Suprapubic skin (tissue), 4 donors: ENCODE measurements around the gene TENT4B.

Experiments used
- POLR2A ChIP-seq, 2 donors: fragments of 450-650 bp; IDR thresholded peaks; one replicate each; pipeline ENCODE4 v1.6.1; 2017; ENCODE audit warnings: antibody characterized with exemption in 2 of 2, mild to moderate bottlenecking in 2 of 2, moderate library complexity in 2 of 2
- POLR2AphosphoS5 ChIP-seq, 3 donors: sonication (generic); formaldehyde crosslinking; IDR thresholded peaks; one replicate each; pipeline ENCODE4 v1.6.1; 2017; ENCODE audit warnings: antibody characterized with exemption in 3 of 3

DNA sequence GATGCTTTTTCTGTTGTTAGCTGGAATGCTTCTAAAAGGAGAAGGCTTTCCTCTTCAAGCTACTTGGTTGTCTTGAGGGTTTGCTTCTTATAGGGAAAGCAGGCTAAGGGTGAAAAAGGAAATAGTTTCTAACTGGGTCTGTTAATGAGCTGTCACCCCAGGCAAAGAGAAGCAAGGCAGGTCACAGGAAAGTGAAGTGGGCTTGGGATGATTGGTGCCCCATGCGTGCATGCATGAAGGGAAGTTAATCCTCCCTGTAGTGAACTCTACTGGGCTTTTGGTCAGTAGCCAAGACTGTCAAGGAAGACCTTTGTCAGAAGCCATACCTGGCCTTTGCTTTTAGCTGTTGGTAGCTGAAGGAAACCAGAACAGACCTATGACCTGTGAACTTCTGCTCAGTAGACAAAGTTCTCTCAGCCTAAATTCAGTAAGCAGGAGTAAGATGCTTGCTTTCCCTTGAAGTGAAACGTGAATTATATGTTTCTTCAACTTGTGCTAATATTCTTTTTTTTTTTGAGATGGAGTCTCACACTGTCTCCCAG is 16.5 kb downstream of the TENT4B start:
- TF ChIP-seq POLR2A (IDR thresholded peaks at IDR 0.05): no peak
- no peak for TF ChIP-seq POLR2AphosphoS5 (IDR thresholded peaks at IDR 0.05)
